H9 (cell line): ENCODE data around the gene DIP2C. TPM values are rescaled to one million over a fixed set of nuclear protein-coding genes. Genes with fewer than 3 reads are reported as not detected.

Experiments used
- DNase-seq: peaks from one replicate; pipeline ENCODE4 v3.0.0-alpha.2; 2017
- H2AFZ ChIP-seq: one replicate; pipeline ENCODE4 v1.6.1; 2013; ENCODE audit warnings: mild to moderate bottlenecking, low read length, control low read depth, moderate library complexity
- H2AK5ac ChIP-seq: 2 replicates; pipeline ENCODE4 v1.6.1; 2013; ENCODE audit warnings: low read length, control low read depth, mixed read lengths; ENCODE audit not compliant: insufficient read length
- H2BK120ac ChIP-seq: one replicate; pipeline ENCODE4 v1.6.1; 2013; ENCODE audit warnings: low read depth, mild to moderate bottlenecking, low read length, control low read depth, inconsistent platforms; ENCODE audit not compliant: poor library complexity, severe bottlenecking
- H2BK12ac ChIP-seq: 2 replicates; pipeline ENCODE4 v1.6.1; 2013; ENCODE audit warnings: low read length, control low read depth, mixed read lengths, low read depth; ENCODE audit not compliant: insufficient read length
- H2BK15ac ChIP-seq: 2 replicates; pipeline ENCODE4 v1.6.1; 2013; ENCODE audit warnings: low read depth, low read length, control low read depth
- H2BK20ac ChIP-seq: one replicate; pipeline ENCODE4 v1.6.1; 2013; ENCODE audit warnings: low read depth, mild to moderate bottlenecking, low read length, control low read depth, inconsistent platforms; ENCODE audit not compliant: poor library complexity, severe bottlenecking
- H2BK5ac ChIP-seq: 2 replicates; pipeline ENCODE4 v1.6.1; 2013; ENCODE audit warnings: low read length, control low read depth, mixed read lengths; ENCODE audit not compliant: insufficient read length
- H3K14ac ChIP-seq: 2 replicates; pipeline ENCODE4 v1.6.1; 2013; ENCODE audit warnings: low read length, control low read depth; ENCODE audit not compliant: insufficient read depth
- H3K18ac ChIP-seq: 2 replicates; pipeline ENCODE4 v1.6.1; 2013; ENCODE audit warnings: low read depth, mild to moderate bottlenecking, mixed read lengths, low read length, control low read depth; ENCODE audit not compliant: insufficient read length
- H3K23ac ChIP-seq: 2 replicates; pipeline ENCODE4 v1.6.1; 2013; ENCODE audit warnings: low read length, control low read depth, mixed read lengths, low read depth; ENCODE audit not compliant: insufficient read length
- H3K23me2 ChIP-seq: 2 replicates; pipeline ENCODE4 v1.6.1; 2013; ENCODE audit warnings: low read depth, mild to moderate bottlenecking, mixed read lengths, low read length, control low read depth; ENCODE audit not compliant: insufficient read length, poor library complexity, severe bottlenecking
- H3K27ac ChIP-seq: 2 replicates; pipeline ENCODE4 v1.5.1; 2013; ENCODE audit warnings: low read length, control low read depth, mixed read lengths, low read depth; ENCODE audit not compliant: insufficient read length
- H3K27me3 ChIP-seq: 2 replicates; pipeline ENCODE4 v1.6.1; 2013; ENCODE audit warnings: low read length, control low read depth, inconsistent platforms; ENCODE audit not compliant: insufficient read depth
- H3K4ac ChIP-seq: 2 replicates; pipeline ENCODE4 v1.6.1; 2013; ENCODE audit warnings: low read depth, mild to moderate bottlenecking, control low read depth, inconsistent platforms, low read length, moderate library complexity
- H3K4me1 ChIP-seq: 2 replicates; pipeline ENCODE4 v1.6.1; 2013; ENCODE audit warnings: low read length, control low read depth, inconsistent platforms; ENCODE audit not compliant: insufficient read depth
- H3K4me2 ChIP-seq: 2 replicates; pipeline ENCODE4 v1.6.1; 2013; ENCODE audit warnings: low read length, control low read depth, mixed read lengths; ENCODE audit not compliant: insufficient read length, insufficient read depth
- H3K56ac ChIP-seq: 2 replicates; pipeline ENCODE4 v1.6.1; 2013; ENCODE audit warnings: low read depth, mild to moderate bottlenecking, mixed read lengths, low read length, control low read depth; ENCODE audit not compliant: insufficient read length
- H3K79me1 ChIP-seq: 2 replicates; pipeline ENCODE4 v1.6.1; 2013; ENCODE audit warnings: low read depth, mild to moderate bottlenecking, moderate library complexity, low read length, control low read depth, inconsistent platforms; ENCODE audit not compliant: insufficient read depth, poor library complexity, severe bottlenecking
- H3K79me2 ChIP-seq: 2 replicates; pipeline ENCODE4 v1.6.1; 2013; ENCODE audit warnings: low read length, control low read depth, inconsistent platforms; ENCODE audit not compliant: insufficient read depth
- H3K9ac ChIP-seq: 2 replicates; pipeline ENCODE4 v1.6.1; 2013; ENCODE audit warnings: low read length, control low read depth, mixed read lengths; ENCODE audit not compliant: insufficient read length; ENCODE audit errors: extremely low read depth
- H3K9me3 ChIP-seq: one replicate; pipeline ENCODE4 v1.6.1; 2013; ENCODE audit warnings: low read depth, low read length, inconsistent platforms; ENCODE audit not compliant: control insufficient read depth
- H3T11ph ChIP-seq: one replicate; pipeline ENCODE4 v1.6.1; 2013; ENCODE audit warnings: mild to moderate bottlenecking, low read length, control low read depth, inconsistent platforms
- H4K20me1 ChIP-seq: one replicate; pipeline ENCODE4 v1.6.1; 2013; ENCODE audit not compliant: control insufficient read depth, insufficient read length, insufficient read depth
- H4K5ac ChIP-seq: 2 replicates; pipeline ENCODE4 v1.6.1; 2013; ENCODE audit warnings: low read depth, mild to moderate bottlenecking, mixed read lengths, low read length, control low read depth; ENCODE audit not compliant: insufficient read length
- H4K8ac ChIP-seq: replicated peaks from 2 replicates; pipeline ENCODE4 v1.6.1; 2013; ENCODE audit warnings: low read length, control low read depth, mixed read lengths, low read depth; ENCODE audit not compliant: insufficient read length
- H4K91ac ChIP-seq: 2 replicates; pipeline ENCODE4 v1.6.1; 2013; ENCODE audit warnings: low read depth, mild to moderate bottlenecking, moderate library complexity, mixed read lengths, low read length, control low read depth; ENCODE audit not compliant: insufficient read length
- H3K27ac Mint-ChIP-seq, 3 experiments: 2 replicates in 2 of 3; 3 replicates in 1 of 3; pipeline ENCODE4 v1.8.0; 2020 to 2021; ENCODE audit warnings: mixed read lengths in 3 of 3, mild to moderate bottlenecking in 1 of 3, moderate library complexity in 1 of 3
- H3K27me3 Mint-ChIP-seq: 2 replicates; pipeline ENCODE4 v1.8.0; 2021; ENCODE audit warnings: low read depth, mild to moderate bottlenecking, moderate library complexity, mixed read lengths
- H3K36me3 Mint-ChIP-seq, 3 experiments: 2 replicates in 2 of 3; 3 replicates in 1 of 3; pipeline ENCODE4 v1.8.0; 2020 to 2021; ENCODE audit warnings: low read depth in 3 of 3, mixed read lengths in 3 of 3; ENCODE audit not compliant: insufficient read depth in 1 of 3
- H3K4me1 Mint-ChIP-seq, 2 experiments: 2 replicates each; pipeline ENCODE4 v1.8.0; 2020; ENCODE audit warnings: mixed read lengths in 2 of 2
- H3K4me3 Mint-ChIP-seq, 2 experiments: 2 replicates in 1 of 2; 3 replicates in 1 of 2; pipeline ENCODE4 v1.8.0; 2020 to 2021; ENCODE audit warnings: mild to moderate bottlenecking in 2 of 2, mixed read lengths in 2 of 2, moderate library complexity in 1 of 2
- H3K9me3 Mint-ChIP-seq, 2 experiments: 2 replicates in 1 of 2; 3 replicates in 1 of 2; pipeline ENCODE4 v1.8.0; 2020; ENCODE audit warnings: mild to moderate bottlenecking in 2 of 2, mixed read lengths in 2 of 2, moderate library complexity in 1 of 2
- WGBS: extraction: QIAGEN DNeasy Blood & Tissue Kit; methylation state at CpG from one replicate; pipeline ENCODE4 v1.1.7; 2013; ENCODE audit warnings: missing lambda C conversion rate, low lambda C conversion rate, mixed read lengths; ENCODE audit not compliant: insufficient read length; ENCODE audit errors: extremely low coverage; 5-methylcytosine and 5-hydroxymethylcytosine counted together
- total RNA-seq: library from RNA; stranded (reverse); gene quantifications from 2 replicates; pipeline ENCODE4 v1.2.1, GENCODE V29; 2021
- TF ChIP-seq, protein P1 (sequence below): fragments of 200-600 bp; sonication (generic); conservative IDR thresholded peaks from 3 replicates; pipeline ENCODE4 v1.8.0; 2021; ENCODE audit warnings: antibody characterized with exemption, mild to moderate bottlenecking

DIP2C gene
- total RNA-seq, 1 experiment from 2014 or later: 7.9 TPM

DNA sequence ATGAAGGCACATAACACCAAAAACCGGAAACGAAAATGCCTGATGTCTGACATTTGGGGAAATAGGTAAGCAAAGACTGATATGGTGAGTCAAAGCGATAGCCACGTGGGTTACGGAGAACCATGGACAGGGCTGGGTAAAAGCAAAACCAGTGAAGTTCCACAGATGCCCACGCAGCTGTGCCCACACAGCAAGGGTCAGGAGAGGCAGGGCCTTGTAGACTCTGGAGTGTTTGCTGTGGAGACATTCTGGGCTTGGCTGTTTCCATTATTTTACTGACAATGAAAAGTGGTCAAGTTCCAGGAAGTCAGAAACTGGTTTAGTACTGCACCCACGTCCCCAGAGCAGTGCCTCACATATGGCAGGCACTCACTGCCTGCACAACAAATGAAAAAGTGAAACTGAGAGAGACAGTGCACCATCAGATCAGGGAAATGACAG lies 405.5 kb downstream of the DIP2C start:
- Mint-ChIP-seq H3K9me3 (no peaks in the 10 kb centered on the region), H3K27ac (peak overlapping the region in 1 of 3 experiments; percentile 33; a peak in 1 of 7 replicates), H3K4me1 (peaks cover 9 to 10% of the 10 kb centered on the region in 2 experiments), H3K27me3 (no peaks in the 10 kb centered on the region), H3K4me3 (no peak overlapping the region; a peak in 1 of 5 replicates), H3K36me3 (peaks cover 5 to 17% (median 8%) of the 10 kb centered on the region in 3 experiments; a peak in 6 of 7 replicates)
- WGBS: no CpG with 5 or more reads among the region's 7 CpGs
- H2BK12ac ChIP-seq: no peak overlapping the region
- H2BK20ac ChIP-seq: no peak overlapping the region
- no peak overlapping the region for H2BK120ac ChIP-seq
- no peaks in the 10 kb centered on the region for H4K20me1 ChIP-seq
- H3K4me1 ChIP-seq: peaks cover 2% of the 10 kb centered on the region; the same call in 1 of the 2 replicates
- no peak overlapping the region for H4K91ac ChIP-seq
- no peaks in the 10 kb centered on the region for H3K27me3 ChIP-seq
- H4K8ac ChIP-seq: no peak overlapping the region
- no peak overlapping the region for H3K4ac ChIP-seq
- H3K27ac ChIP-seq: no peak overlapping the region
- H2BK15ac ChIP-seq: no peak overlapping the region
- no peaks in the 10 kb centered on the region for H3K79me2 ChIP-seq
- no peak overlapping the region for H3T11ph ChIP-seq
- no peak overlapping the region for H3K56ac ChIP-seq
- no peak overlapping the region for H3K4me2 ChIP-seq
- TF ChIP-seq, protein P1, sequence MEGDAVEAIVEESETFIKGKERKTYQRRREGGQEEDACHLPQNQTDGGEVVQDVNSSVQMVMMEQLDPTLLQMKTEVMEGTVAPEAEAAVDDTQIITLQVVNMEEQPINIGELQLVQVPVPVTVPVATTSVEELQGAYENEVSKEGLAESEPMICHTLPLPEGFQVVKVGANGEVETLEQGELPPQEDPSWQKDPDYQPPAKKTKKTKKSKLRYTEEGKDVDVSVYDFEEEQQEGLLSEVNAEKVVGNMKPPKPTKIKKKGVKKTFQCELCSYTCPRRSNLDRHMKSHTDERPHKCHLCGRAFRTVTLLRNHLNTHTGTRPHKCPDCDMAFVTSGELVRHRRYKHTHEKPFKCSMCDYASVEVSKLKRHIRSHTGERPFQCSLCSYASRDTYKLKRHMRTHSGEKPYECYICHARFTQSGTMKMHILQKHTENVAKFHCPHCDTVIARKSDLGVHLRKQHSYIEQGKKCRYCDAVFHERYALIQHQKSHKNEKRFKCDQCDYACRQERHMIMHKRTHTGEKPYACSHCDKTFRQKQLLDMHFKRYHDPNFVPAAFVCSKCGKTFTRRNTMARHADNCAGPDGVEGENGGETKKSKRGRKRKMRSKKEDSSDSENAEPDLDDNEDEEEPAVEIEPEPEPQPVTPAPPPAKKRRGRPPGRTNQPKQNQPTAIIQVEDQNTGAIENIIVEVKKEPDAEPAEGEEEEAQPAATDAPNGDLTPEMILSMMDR: no peak
- no peak overlapping the region for H2AK5ac ChIP-seq
- no peak overlapping the region for H2BK5ac ChIP-seq
- H2AFZ ChIP-seq: no peak overlapping the region
- H3K18ac ChIP-seq: no peak overlapping the region
- H3K14ac ChIP-seq: no peak overlapping the region
- H3K9me3 ChIP-seq: no peaks in the 10 kb centered on the region
- H3K23me2 ChIP-seq: no peaks in the 10 kb centered on the region
- no peak overlapping the region for H3K23ac ChIP-seq
- H4K5ac ChIP-seq: no peak overlapping the region
- H3K79me1 ChIP-seq: no peaks in the 10 kb centered on the region
- no peak overlapping the region for H3K9ac ChIP-seq
- no peak for DNase-seq
